ENCODE measurements around the gene SPDYE17.
"Not testable (repeated sequence)": the region's sequence is repeated elsewhere in the genome, so short reads cannot be mapped to it uniquely, and the experiment has no call there.

Gene SPDYE17

DNA sequence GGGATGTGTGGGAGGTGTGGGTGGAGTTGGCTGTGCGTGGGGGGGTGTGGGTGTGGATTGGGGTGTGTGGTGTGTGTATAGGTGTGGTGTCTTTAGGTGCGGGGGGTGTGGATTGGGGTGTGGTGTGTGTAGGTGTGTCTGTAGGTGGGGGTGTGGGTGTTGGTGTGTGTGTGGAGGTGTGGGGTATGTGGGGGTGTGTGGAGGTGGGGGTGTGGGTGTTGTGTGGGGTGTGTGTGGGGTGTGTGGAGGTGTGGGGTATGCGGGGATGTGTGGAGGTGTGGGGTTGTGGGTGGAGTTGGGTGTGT is 33.9 kb downstream of the SPDYE17 start:
- DNase-seq: no peak

DNA sequence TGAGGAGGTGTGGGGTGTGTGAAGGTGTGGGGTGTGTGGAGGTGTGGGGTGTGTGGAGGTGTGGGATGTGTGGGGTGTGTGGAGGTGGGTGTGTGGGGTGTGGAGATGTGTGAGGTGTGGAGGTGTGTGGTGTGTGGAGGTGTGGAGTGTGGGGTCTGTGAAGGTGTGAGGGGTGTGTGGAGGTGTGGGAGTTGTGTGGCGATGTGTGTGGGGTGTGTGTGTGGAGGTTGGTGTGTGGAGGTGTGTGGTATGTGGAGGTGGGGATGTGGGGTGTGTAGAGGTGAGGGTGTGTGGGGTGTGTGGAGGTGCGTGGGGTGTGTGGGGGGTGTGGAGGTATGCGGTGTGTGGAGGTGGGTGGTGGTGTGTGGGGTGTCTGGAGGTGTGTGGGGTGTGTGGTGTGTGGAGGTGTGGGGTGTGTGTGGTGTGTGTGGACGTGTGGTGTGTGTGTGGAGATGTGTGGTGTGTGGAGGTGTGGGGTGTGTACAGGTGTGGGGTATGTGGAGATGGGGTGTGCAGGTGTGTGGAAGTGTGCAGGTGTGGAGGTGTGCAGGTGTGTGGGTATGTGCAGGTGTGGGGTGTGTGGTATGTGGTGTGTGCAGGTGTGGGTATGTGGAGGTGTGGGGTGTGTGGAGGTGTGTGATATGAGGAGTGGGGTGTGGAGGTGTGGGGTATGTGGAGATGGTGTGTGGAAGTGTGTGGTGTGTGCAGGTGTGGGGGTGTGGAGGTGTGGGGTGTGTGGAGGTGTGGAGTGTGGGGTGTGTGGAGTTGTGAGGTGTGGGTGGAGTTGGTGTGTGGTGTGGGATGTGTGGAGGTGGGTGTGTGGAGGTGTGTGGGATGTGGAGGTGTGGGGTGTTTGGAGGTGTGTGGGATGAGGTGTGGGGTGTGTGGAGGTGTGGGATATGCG is 34.5 kb downstream of the SPDYE17 start:
- DNase-seq: no peak

GRCh38 chr7:76996932-76997331 is 35.2 kb downstream of the SPDYE17 start:
- not testable (repeated sequence) for DNase-seq

GRCh38 chr7:76994286-76994685 is 37.9 kb downstream of the SPDYE17 start:
- not testable (repeated sequence) for DNase-seq

GRCh38 chr7:76993831-76994230 is 38.3 kb downstream of the SPDYE17 start:
- not testable (repeated sequence) for DNase-seq

- not testable (repeated sequence) for DNase-seq
These were observed 39.3 kb downstream of the SPDYE17 start for GRCh38 chr7:76992871-76993270.

DNA sequence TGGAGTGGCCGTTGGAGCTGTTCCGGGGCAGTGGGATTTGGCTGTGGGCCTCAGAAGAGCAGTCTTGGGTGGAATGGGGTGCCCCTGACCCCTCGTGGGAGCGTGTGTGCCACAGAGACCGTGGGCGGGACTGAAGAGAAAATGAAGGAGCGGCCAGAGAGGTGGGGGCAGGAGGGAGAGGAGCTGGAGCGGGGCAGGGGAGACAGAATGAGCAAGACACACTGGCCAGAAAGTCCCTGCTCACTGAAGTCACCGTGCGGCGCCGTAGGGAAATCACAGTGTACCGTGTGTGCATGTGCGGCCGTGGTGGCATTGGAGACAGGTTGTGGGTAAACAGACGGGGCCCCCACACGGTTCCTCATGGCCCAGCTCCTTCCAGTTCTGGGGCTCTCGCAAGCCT is 40.0 kb downstream of the SPDYE17 start:
- DNase-seq: not testable (repeated sequence)

DNA sequence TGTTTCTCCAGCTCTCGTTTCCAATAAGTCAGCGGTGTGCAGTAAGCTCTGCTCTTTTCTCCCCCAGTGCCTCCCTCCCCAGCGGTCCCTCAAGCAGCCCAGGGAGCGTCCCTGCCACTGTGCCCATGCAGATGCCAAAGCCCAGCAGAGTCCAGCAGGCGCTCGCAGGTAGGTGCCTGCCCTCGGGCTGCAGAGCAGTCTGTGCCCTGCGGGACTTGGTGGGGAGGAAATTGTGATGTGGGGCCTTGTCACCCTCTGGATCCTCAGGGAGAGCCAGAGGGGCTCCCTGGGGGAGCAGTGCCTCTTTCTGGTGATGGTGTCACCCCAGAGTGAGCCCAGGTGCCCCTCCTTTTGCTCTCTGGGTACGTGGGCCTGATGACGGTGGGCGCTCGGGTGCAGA is 42.0 kb downstream of the SPDYE17 start:
- DNase-seq: not testable (repeated sequence)

DNA sequence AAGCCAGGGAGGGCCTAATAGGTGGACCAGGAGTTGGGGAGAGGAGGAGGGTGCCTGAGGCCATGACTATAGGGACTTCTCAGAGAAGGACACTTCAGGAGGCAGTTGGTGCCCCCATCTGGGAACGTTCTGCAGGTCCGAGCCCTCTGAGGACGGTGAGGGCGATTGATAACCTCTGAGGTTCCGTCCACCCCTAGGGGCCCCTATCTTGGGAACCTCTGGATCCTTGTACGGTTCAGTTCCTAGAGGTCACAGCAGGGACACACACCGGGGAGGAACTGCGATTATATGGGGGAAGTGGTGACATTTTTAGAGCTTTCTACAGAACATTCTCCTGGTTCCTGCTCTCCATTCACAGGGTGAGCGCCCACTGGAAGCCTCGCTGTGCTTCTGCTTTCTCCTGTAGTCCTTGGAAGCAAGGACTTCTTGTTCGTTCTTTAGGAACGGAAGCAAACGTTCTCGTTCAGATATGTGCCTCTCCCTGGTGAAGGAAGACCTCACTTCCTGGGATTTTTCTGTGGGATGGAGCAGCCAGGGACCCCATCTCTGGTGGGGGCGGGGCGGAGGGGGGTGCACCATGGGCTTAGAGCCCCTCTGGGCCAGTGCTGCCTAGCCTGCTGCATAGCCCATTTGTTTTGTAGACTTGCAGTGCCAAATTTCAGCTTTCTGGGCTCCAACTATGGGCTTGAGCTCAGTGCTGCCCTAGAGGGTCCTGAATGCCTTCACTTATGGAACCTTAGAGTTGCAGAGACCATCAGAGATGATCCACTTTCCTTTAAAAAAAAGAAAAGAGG is 46.0 kb downstream of the SPDYE17 start:
- not testable (repeated sequence) for DNase-seq

- not testable (repeated sequence) for DNase-seq
These were observed 47.4 kb downstream of the SPDYE17 start for GRCh38 chr7:76984784-76985136.

GRCh38 chr7:76983937-76984783 is 48.0 kb downstream of the SPDYE17 start:
- not testable (repeated sequence) for DNase-seq

DNA sequence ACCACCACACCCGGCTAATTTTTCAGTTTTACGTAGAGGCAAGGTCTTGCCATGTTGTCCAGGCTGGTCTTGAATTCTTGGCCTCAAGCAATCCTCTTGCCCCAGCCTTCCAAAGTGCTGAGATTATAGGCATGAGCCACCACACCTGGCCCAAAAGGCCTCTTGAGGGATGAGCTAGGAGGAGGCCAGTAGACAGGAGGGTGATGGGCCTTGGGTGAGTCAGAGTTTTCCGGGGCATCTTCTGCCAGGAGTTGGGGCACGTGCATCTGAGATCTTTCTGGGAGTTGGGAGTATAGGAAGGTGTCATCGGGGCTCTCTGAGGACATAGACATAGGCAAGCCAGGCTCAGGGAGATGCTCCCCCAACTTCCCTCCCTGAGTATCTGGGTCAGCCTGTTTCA is 48.8 kb downstream of the SPDYE17 start:
- not testable (repeated sequence) for DNase-seq

DNA sequence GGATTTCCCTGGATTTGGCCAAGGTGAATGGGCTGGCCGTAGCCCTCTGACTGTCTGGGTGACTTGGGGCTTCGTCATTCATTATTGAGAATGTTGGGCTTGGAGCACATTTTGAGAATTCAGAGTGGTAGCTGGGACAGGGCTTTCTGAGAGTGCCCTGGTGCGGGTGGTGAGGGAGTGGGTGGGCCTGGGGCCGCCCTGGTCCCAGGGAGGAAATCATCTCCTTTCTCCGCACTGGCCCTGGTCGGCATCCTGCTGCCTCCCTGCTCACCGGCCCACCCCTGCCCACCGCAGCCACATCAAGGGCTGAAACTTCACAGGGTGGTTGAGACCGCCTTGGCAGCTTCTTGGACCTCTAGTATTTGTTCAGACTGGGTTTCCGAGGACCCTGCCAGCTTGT is 49.7 kb downstream of the SPDYE17 start:
- DNase-seq: not testable (repeated sequence)

GRCh38 chr7:76981187-76981970 is 50.8 kb downstream of the SPDYE17 start:
- DNase-seq: not testable (repeated sequence)

DNA sequence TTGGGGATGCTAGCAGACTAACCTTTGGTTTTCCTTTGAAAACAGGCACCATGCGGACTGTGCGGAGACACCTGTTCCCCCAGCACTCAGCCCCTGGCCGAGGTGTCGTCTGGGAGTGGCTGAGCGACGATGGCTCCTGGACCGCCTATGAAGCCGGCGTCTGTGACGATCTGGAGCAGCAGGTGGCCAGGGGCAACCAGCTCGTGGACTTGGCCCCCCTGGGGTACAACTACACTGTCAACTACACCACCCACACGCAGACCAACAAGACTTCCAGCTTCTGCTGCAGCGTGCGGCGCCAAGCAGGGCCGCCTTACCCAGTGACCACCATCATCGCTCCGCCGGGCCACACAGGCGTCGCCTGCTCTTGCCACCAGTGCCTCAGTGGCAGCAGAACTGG is 51.6 kb downstream of the SPDYE17 start:
- not testable (repeated sequence) for DNase-seq

DNA sequence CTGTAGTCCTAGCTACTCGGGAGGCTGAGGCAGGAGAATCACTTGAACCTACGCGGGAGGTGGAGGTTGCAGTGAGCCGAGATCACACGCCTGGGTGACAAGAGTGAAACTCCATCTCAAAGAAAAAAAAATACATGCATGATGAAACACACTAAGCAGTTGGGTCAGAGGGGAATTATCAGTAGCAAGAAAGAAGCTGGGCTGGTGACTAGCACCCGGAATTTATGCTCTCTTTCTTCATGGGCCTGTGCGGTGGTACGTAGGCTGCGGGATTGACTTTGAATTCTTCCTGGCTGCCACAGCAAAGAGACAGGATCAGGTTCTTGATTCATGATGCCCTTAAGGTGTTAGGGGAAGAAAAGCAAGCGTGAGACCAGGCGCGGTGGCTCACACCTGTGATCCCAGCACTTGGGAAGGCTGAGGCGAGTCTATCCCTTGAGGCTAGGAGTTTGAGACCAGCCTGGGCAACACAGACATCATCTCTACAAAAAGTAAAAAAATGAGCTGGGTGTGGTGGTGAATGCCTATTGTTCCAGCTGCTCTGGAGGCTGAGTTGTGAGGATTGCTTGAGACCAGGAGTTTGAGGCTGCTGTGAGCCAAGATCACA is 54.3 kb downstream of the SPDYE17 start:
- DNase-seq: not testable (repeated sequence)

GRCh38 chr7:76974793-76975579 is 57.2 kb downstream of the SPDYE17 start:
- DNase-seq: not testable (repeated sequence)

GRCh38 chr7:76974336-76974735 is 57.8 kb downstream of the SPDYE17 start:
- DNase-seq: not testable (repeated sequence)

GRCh38 chr7:76972391-76972790 is 59.8 kb downstream of the SPDYE17 start:
- DNase-seq: not testable (repeated sequence)

All from stimulated activated naive CD4-positive, alpha-beta T cell treated with Interleukin-2 at 50 U/mL for 16 hours (primary cell).